A204.1 (cell line): ENCODE data around the gene ST8SIA5.

ENCODE experiments used
- FAIRE-seq: peaks from 2 replicates; lab custom pipeline; 2012; peaks lifted over from hg19 to GRCh38; lab: Jason Lieb, UNC

ST8SIA5 gene

GRCh38 chr18:46668694-46669093 is 88.2 kb downstream of the ST8SIA5 start:
- no peak for FAIRE-seq

- no peak for FAIRE-seq
Observed at GRCh38 chr18:46668135-46668534, 88.7 kb downstream of the ST8SIA5 start.

GRCh38 chr18:46663539-46663938 is 93.3 kb downstream of the ST8SIA5 start:
- no peak for FAIRE-seq

- no peak for FAIRE-seq
Observed at GRCh38 chr18:46660957-46661749, 95.7 kb downstream of the ST8SIA5 start.

- no peak for FAIRE-seq
Observed at GRCh38 chr18:46659484-46659883, 97.4 kb downstream of the ST8SIA5 start.

- FAIRE-seq, result no peak
Observed at GRCh38 chr18:46657115-46657955, 99.5 kb downstream of the ST8SIA5 start, which contains the start of gene LOXHD1. Gene LOXHD1 (minus strand): TSS chr18:46657220. CDS start chr18:46657033, 187 bp downstream.

- no peak for FAIRE-seq
Observed at GRCh38 chr18:46656326-46657114, 100.3 kb downstream of the ST8SIA5 start.

- no peak for FAIRE-seq
Observed at GRCh38 chr18:46652372-46652771, 104.5 kb downstream of the ST8SIA5 start.

GRCh38 chr18:46650681-46651080 is 106.2 kb downstream of the ST8SIA5 start:
- no peak for FAIRE-seq

- no peak for FAIRE-seq
Observed at GRCh38 chr18:46649071-46649862, 107.6 kb downstream of the ST8SIA5 start.

- FAIRE-seq, result no peak
Observed at GRCh38 chr18:46646468-46646867, 110.4 kb downstream of the ST8SIA5 start.

- no peak for FAIRE-seq
Observed at GRCh38 chr18:46642561-46642960, 114.3 kb downstream of the ST8SIA5 start.

GRCh38 chr18:46641917-46642316 is 114.9 kb downstream of the ST8SIA5 start:
- no peak for FAIRE-seq

- no peak for FAIRE-seq
Observed at GRCh38 chr18:46639386-46639785, 117.5 kb downstream of the ST8SIA5 start.

- FAIRE-seq, result no peak
Observed at GRCh38 chr18:46636040-46636630, 120.7 kb downstream of the ST8SIA5 start.

GRCh38 chr18:46632401-46633071 is 124.3 kb downstream of the ST8SIA5 start:
- no peak for FAIRE-seq

- no peak for FAIRE-seq
Observed at GRCh38 chr18:46630991-46631390, 125.9 kb downstream of the ST8SIA5 start.

- FAIRE-seq, result no peak
Observed at GRCh38 chr18:46630160-46630559, 126.7 kb downstream of the ST8SIA5 start.

- no peak for FAIRE-seq
Observed at GRCh38 chr18:46629361-46629760, 127.5 kb downstream of the ST8SIA5 start.

- FAIRE-seq, result no peak
Observed at GRCh38 chr18:46628206-46628605, 128.6 kb downstream of the ST8SIA5 start.

- FAIRE-seq, result no peak
Observed at GRCh38 chr18:46627136-46627535, 129.7 kb downstream of the ST8SIA5 start.
